Measurements from ENCODE around the gene GRAP2. TPM values are rescaled to one million over a fixed set of nuclear protein-coding genes. Genes with fewer than 3 reads are reported as not detected.
"Not testable (repeated sequence)": the region's sequence is repeated elsewhere in the genome, so short reads cannot be mapped to it uniquely, and the experiment has no call there.

Gene GRAP2
- total RNA-seq, 3 donors from 2014 or later = 3.4 to 5.5 (median 4.2) TPM

GRCh38 chr22:39991159-39991860 is 90.4 kb downstream of the GRAP2 start:
- Histone ChIP-seq H3K4me1 (ENCODE audit: low read depth) (peaks cover 5% of the 10 kb centered on the region), H3K9me3 (no peaks in the 10 kb centered on the region), H3K4me3 (no peak overlapping the region), H3K36me3 (ENCODE audit: low read depth) (no peaks in the 10 kb centered on the region)
- DNase-seq (no peak), ATAC-seq (no peak)
- TF ChIP-seq, protein P1, sequence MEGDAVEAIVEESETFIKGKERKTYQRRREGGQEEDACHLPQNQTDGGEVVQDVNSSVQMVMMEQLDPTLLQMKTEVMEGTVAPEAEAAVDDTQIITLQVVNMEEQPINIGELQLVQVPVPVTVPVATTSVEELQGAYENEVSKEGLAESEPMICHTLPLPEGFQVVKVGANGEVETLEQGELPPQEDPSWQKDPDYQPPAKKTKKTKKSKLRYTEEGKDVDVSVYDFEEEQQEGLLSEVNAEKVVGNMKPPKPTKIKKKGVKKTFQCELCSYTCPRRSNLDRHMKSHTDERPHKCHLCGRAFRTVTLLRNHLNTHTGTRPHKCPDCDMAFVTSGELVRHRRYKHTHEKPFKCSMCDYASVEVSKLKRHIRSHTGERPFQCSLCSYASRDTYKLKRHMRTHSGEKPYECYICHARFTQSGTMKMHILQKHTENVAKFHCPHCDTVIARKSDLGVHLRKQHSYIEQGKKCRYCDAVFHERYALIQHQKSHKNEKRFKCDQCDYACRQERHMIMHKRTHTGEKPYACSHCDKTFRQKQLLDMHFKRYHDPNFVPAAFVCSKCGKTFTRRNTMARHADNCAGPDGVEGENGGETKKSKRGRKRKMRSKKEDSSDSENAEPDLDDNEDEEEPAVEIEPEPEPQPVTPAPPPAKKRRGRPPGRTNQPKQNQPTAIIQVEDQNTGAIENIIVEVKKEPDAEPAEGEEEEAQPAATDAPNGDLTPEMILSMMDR (IDR thresholded peaks at IDR 0.05) = no peak
- intact Hi-C loops (cut with DNase I, micrococcal nuclease) = no loop called here

GRCh38 chr22:39992088-39992826 is 91.4 kb downstream of the GRAP2 start:
- no peak for ATAC-seq
- Histone ChIP-seq H3K36me3 (ENCODE audit: low read depth) (no peaks in the 10 kb centered on the region), H3K4me3 (no peak overlapping the region), H3K4me1 (ENCODE audit: low read depth) (peaks cover 11% of the 10 kb centered on the region), H3K9me3 (no peaks in the 10 kb centered on the region)
- TF ChIP-seq, protein P1 (IDR thresholded peaks at IDR 0.05) = no peak
- DNase-seq = no peak
- intact Hi-C loops (cut with DNase I, micrococcal nuclease) = no loop called here

- DNase-seq; H3K36me3 ChIP-seq (ENCODE audit: low read depth); H3K9me3 ChIP-seq; intact Hi-C loops (cut with DNase I, micrococcal nuclease); H3K4me3 ChIP-seq; ATAC-seq: not testable (repeated sequence)
- H3K4me1 ChIP-seq (ENCODE audit: low read depth) = peaks cover 16% of the 10 kb centered on the region
Observed at GRCh38 chr22:39992894-39993293, 92.0 kb downstream of the GRAP2 start.

GRCh38 chr22:39994041-39994565 is 93.2 kb downstream of the GRAP2 start:
- no peak for DNase-seq
- Histone ChIP-seq H3K36me3 (ENCODE audit: low read depth) (no peaks in the 10 kb centered on the region), H3K4me3 (no peak overlapping the region), H3K4me1 (ENCODE audit: low read depth) (peaks cover 27% of the 10 kb centered on the region), H3K9me3 (no peaks in the 10 kb centered on the region)
- ATAC-seq = no peak
- TF ChIP-seq, protein P1 (IDR thresholded peaks at IDR 0.05) = no peak
- intact Hi-C loops (cut with DNase I, micrococcal nuclease) = no loop called here

DNA sequence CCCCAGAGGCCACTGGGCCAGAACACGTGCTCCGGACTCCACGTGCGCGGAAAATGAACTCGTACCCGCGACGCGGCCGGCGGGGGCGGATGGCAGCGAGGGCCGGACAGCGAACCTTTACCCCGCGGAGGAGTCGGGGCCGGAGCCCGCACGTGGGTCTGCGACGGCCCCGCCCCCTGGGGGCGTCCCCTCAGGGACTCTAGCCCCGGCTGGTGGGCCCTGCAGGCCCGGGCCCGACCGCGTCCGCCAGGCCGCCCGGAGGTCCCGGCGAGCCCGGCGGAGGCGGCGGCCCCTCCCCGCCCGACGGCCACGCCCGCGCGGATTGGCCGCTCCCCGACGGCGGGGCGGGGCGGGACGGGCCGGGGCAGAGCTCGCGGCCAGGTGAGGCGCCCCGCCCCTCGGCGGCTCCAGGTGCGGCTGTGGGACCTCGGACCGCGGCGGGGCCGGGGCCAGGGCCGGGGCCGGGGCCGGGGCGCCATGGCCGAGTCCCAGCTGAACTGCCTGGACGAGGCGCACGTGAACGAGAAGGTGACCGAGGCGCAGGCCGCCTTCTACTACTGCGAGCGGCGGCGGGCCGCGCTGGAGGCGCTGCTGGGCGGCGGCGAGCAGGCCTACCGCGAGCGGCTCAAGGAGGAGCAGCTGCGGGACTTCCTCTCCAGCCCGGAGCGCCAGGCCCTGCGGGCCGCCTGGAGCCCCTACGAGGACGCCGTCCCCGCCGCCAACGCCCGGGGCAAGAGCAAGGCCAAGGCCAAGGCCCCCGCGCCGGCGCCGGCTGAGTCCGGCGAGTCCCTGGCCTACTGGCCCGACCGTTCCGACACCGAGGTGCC is 93.9 kb downstream of the GRAP2 start, which contains the start of gene FAM83F:
Gene FAM83F, plus strand, starts transcription at position 389 of the 827 bp plus-strand sequence. Its CDS starts 89 bp downstream, at position 478.
- no peaks in the 10 kb centered on the region for H3K9me3 ChIP-seq
- H3K4me1 ChIP-seq (ENCODE audit: low read depth) = peaks cover 34% of the 10 kb centered on the region
- no peaks in the 10 kb centered on the region for H3K36me3 ChIP-seq (ENCODE audit: low read depth)
- peak; percentile 78 to 84 (median 81) for DNase-seq
- TF ChIP-seq, protein P1 (IDR thresholded peaks at IDR 0.05) = no peak
- H3K4me3 ChIP-seq = peak within 1 kb of the TSS; percentile 46
- peak; percentile 81 for ATAC-seq
- intact Hi-C loops (cut with DNase I, micrococcal nuclease) = no loop called here

Measured in mucosa of descending colon (tissue), 3 donors.